Measurements from ENCODE around the gene CD163.

The CD163 gene

GRCh38 chr12:7497661-7498060, 5.9 kb downstream of the CD163 start:
- Histone ChIP-seq H3K36me3 (ENCODE audit: control insufficient read depth in 1 of 2, insufficient read depth in 2 of 2, low read length in 2 of 2) (no peaks in the 10 kb centered on the region), H3K9me3 (ENCODE audit: control insufficient read depth in 1 of 2, low read length in 2 of 2) (no peaks in the 10 kb centered on the region), H3K27me3 (ENCODE audit: control insufficient read depth in 1 of 2, insufficient read depth in 2 of 2, low read length in 2 of 2) (no peaks in the 10 kb centered on the region), H3K27ac (ENCODE audit: low read depth, low read length) (no peak overlapping the region), H3K9ac (ENCODE audit: low read depth in 1 of 2, low read length in 2 of 2) (no peak overlapping the region), H3K4me1 (ENCODE audit: control insufficient read depth in 1 of 2, insufficient read depth in 2 of 2, low read length in 2 of 2) (no peaks in the 10 kb centered on the region), H3K4me3 (ENCODE audit: low read depth in 1 of 2, low read length in 2 of 2) (no peak overlapping the region)

GRCh38 chr12:7496451-7496850, 7.1 kb downstream of the CD163 start:
- no peak overlapping the region for H3K9ac ChIP-seq (ENCODE audit: low read depth in 1 of 2, low read length in 2 of 2)
- H3K27ac ChIP-seq (ENCODE audit: low read depth, low read length) = no peak overlapping the region
- H3K4me1 ChIP-seq (ENCODE audit: control insufficient read depth in 1 of 2, insufficient read depth in 2 of 2, low read length in 2 of 2) = no peaks in the 10 kb centered on the region
- H3K27me3 ChIP-seq (ENCODE audit: control insufficient read depth in 1 of 2, insufficient read depth in 2 of 2, low read length in 2 of 2) = no peaks in the 10 kb centered on the region
- no peaks in the 10 kb centered on the region for H3K9me3 ChIP-seq (ENCODE audit: control insufficient read depth in 1 of 2, low read length in 2 of 2)
- no peak overlapping the region for H3K4me3 ChIP-seq (ENCODE audit: low read depth in 1 of 2, low read length in 2 of 2)
- H3K36me3 ChIP-seq (ENCODE audit: control insufficient read depth in 1 of 2, insufficient read depth in 2 of 2, low read length in 2 of 2) = no peaks in the 10 kb centered on the region

GRCh38 chr12:7495136-7495535, 8.4 kb downstream of the CD163 start:
- Histone ChIP-seq H3K4me3 (ENCODE audit: low read depth in 1 of 2, low read length in 2 of 2) (no peak overlapping the region), H3K27me3 (ENCODE audit: control insufficient read depth in 1 of 2, insufficient read depth in 2 of 2, low read length in 2 of 2) (no peaks in the 10 kb centered on the region), H3K9ac (ENCODE audit: low read depth in 1 of 2, low read length in 2 of 2) (no peak overlapping the region), H3K27ac (ENCODE audit: low read depth, low read length) (no peak overlapping the region), H3K4me1 (ENCODE audit: control insufficient read depth in 1 of 2, insufficient read depth in 2 of 2, low read length in 2 of 2) (no peaks in the 10 kb centered on the region), H3K9me3 (ENCODE audit: control insufficient read depth in 1 of 2, low read length in 2 of 2) (no peaks in the 10 kb centered on the region), H3K36me3 (ENCODE audit: control insufficient read depth in 1 of 2, insufficient read depth in 2 of 2, low read length in 2 of 2) (no peaks in the 10 kb centered on the region)

GRCh38 chr12:7493006-7493405, 10.6 kb downstream of the CD163 start:
- no peak overlapping the region for H3K4me3 ChIP-seq (ENCODE audit: low read depth in 1 of 2, low read length in 2 of 2)
- H3K9ac ChIP-seq (ENCODE audit: low read depth in 1 of 2, low read length in 2 of 2) = no peak overlapping the region
- H3K36me3 ChIP-seq (ENCODE audit: control insufficient read depth in 1 of 2, insufficient read depth in 2 of 2, low read length in 2 of 2) = no peaks in the 10 kb centered on the region
- H3K27ac ChIP-seq (ENCODE audit: low read depth, low read length) = no peak overlapping the region
- no peaks in the 10 kb centered on the region for H3K27me3 ChIP-seq (ENCODE audit: control insufficient read depth in 1 of 2, insufficient read depth in 2 of 2, low read length in 2 of 2)
- H3K9me3 ChIP-seq (ENCODE audit: control insufficient read depth in 1 of 2, low read length in 2 of 2) = no peaks in the 10 kb centered on the region
- H3K4me1 ChIP-seq (ENCODE audit: control insufficient read depth in 1 of 2, insufficient read depth in 2 of 2, low read length in 2 of 2) = no peaks in the 10 kb centered on the region

GRCh38 chr12:7486512-7486911, 17.1 kb downstream of the CD163 start:
- H3K9me3 ChIP-seq (ENCODE audit: control insufficient read depth in 1 of 2, low read length in 2 of 2) = no peaks in the 10 kb centered on the region
- no peaks in the 10 kb centered on the region for H3K36me3 ChIP-seq (ENCODE audit: control insufficient read depth in 1 of 2, insufficient read depth in 2 of 2, low read length in 2 of 2)
- H3K4me1 ChIP-seq (ENCODE audit: control insufficient read depth in 1 of 2, insufficient read depth in 2 of 2, low read length in 2 of 2) = no peaks in the 10 kb centered on the region
- no peaks in the 10 kb centered on the region for H3K27me3 ChIP-seq (ENCODE audit: control insufficient read depth in 1 of 2, insufficient read depth in 2 of 2, low read length in 2 of 2)
- no peak overlapping the region for H3K9ac ChIP-seq (ENCODE audit: low read depth in 1 of 2, low read length in 2 of 2)
- no peak overlapping the region for H3K27ac ChIP-seq (ENCODE audit: low read depth, low read length)
- no peak overlapping the region for H3K4me3 ChIP-seq (ENCODE audit: low read depth in 1 of 2, low read length in 2 of 2)

GRCh38 chr12:7485095-7485494, 18.5 kb downstream of the CD163 start:
- no peak overlapping the region for H3K4me3 ChIP-seq (ENCODE audit: low read depth in 1 of 2, low read length in 2 of 2)
- no peak overlapping the region for H3K9ac ChIP-seq (ENCODE audit: low read depth in 1 of 2, low read length in 2 of 2)
- H3K9me3 ChIP-seq (ENCODE audit: control insufficient read depth in 1 of 2, low read length in 2 of 2) = no peaks in the 10 kb centered on the region
- H3K27me3 ChIP-seq (ENCODE audit: control insufficient read depth in 1 of 2, insufficient read depth in 2 of 2, low read length in 2 of 2) = no peaks in the 10 kb centered on the region
- H3K4me1 ChIP-seq (ENCODE audit: control insufficient read depth in 1 of 2, insufficient read depth in 2 of 2, low read length in 2 of 2) = no peaks in the 10 kb centered on the region
- H3K36me3 ChIP-seq (ENCODE audit: control insufficient read depth in 1 of 2, insufficient read depth in 2 of 2, low read length in 2 of 2) = no peaks in the 10 kb centered on the region
- no peak overlapping the region for H3K27ac ChIP-seq (ENCODE audit: low read depth, low read length)

- Histone ChIP-seq H3K4me1 (ENCODE audit: control insufficient read depth in 1 of 2, insufficient read depth in 2 of 2, low read length in 2 of 2) (no peaks in the 10 kb centered on the region), H3K9me3 (ENCODE audit: control insufficient read depth in 1 of 2, low read length in 2 of 2) (no peaks in the 10 kb centered on the region), H3K27ac (ENCODE audit: low read depth, low read length) (no peak overlapping the region), H3K9ac (ENCODE audit: low read depth in 1 of 2, low read length in 2 of 2) (no peak overlapping the region), H3K4me3 (ENCODE audit: low read depth in 1 of 2, low read length in 2 of 2) (no peak overlapping the region), H3K27me3 (ENCODE audit: control insufficient read depth in 1 of 2, insufficient read depth in 2 of 2, low read length in 2 of 2) (no peaks in the 10 kb centered on the region), H3K36me3 (ENCODE audit: control insufficient read depth in 1 of 2, insufficient read depth in 2 of 2, low read length in 2 of 2) (no peaks in the 10 kb centered on the region)
Measured at GRCh38 chr12:7483343-7483742, 20.2 kb downstream of the CD163 start.

GRCh38 chr12:7479771-7480170, 23.8 kb downstream of the CD163 start:
- Histone ChIP-seq H3K9ac (ENCODE audit: low read depth in 1 of 2, low read length in 2 of 2) (no peak overlapping the region), H3K27ac (ENCODE audit: low read depth, low read length) (no peak overlapping the region), H3K36me3 (ENCODE audit: control insufficient read depth in 1 of 2, insufficient read depth in 2 of 2, low read length in 2 of 2) (no peaks in the 10 kb centered on the region)

GRCh38 chr12:7472060-7472459, 31.5 kb downstream of the CD163 start:
- H3K4me1 ChIP-seq (ENCODE audit: control insufficient read depth in 1 of 2, insufficient read depth in 2 of 2, low read length in 2 of 2) = no peaks in the 10 kb centered on the region
- H3K9ac ChIP-seq (ENCODE audit: low read depth in 1 of 2, low read length in 2 of 2) = no peak overlapping the region
- H3K9me3 ChIP-seq (ENCODE audit: control insufficient read depth in 1 of 2, low read length in 2 of 2) = no peaks in the 10 kb centered on the region
- H3K36me3 ChIP-seq (ENCODE audit: control insufficient read depth in 1 of 2, insufficient read depth in 2 of 2, low read length in 2 of 2) = no peaks in the 10 kb centered on the region
- no peak overlapping the region for H3K27ac ChIP-seq (ENCODE audit: low read depth, low read length)
- H3K27me3 ChIP-seq (ENCODE audit: control insufficient read depth in 1 of 2, insufficient read depth in 2 of 2, low read length in 2 of 2) = no peaks in the 10 kb centered on the region
- H3K4me3 ChIP-seq (ENCODE audit: low read depth in 1 of 2, low read length in 2 of 2) = no peak overlapping the region

More at GRCh38 chr12:7479771-7480170, 23.8 kb downstream of the CD163 start:
- Histone ChIP-seq H3K27me3 (ENCODE audit: control insufficient read depth in 1 of 2, insufficient read depth in 2 of 2, low read length in 2 of 2) (no peaks in the 10 kb centered on the region), H3K4me1 (ENCODE audit: control insufficient read depth in 1 of 2, insufficient read depth in 2 of 2, low read length in 2 of 2) (no peaks in the 10 kb centered on the region), H3K4me3 (ENCODE audit: low read depth in 1 of 2, low read length in 2 of 2) (no peak overlapping the region), H3K9me3 (ENCODE audit: control insufficient read depth in 1 of 2, low read length in 2 of 2) (no peaks in the 10 kb centered on the region)

GRCh38 chr12:7460375-7461259, 43.0 kb downstream of the CD163 start:
- no peaks in the 10 kb centered on the region for H3K4me1 ChIP-seq (ENCODE audit: control insufficient read depth in 1 of 2, insufficient read depth in 2 of 2, low read length in 2 of 2)

More at GRCh38 chr12:7460375-7461259, 43.0 kb downstream of the CD163 start:
- Histone ChIP-seq H3K27me3 (ENCODE audit: control insufficient read depth in 1 of 2, insufficient read depth in 2 of 2, low read length in 2 of 2) (no peaks in the 10 kb centered on the region), H3K36me3 (ENCODE audit: control insufficient read depth in 1 of 2, insufficient read depth in 2 of 2, low read length in 2 of 2) (no peaks in the 10 kb centered on the region), H3K9me3 (ENCODE audit: control insufficient read depth in 1 of 2, low read length in 2 of 2) (no peaks in the 10 kb centered on the region), H3K9ac (ENCODE audit: low read depth in 1 of 2, low read length in 2 of 2) (no peak overlapping the region), H3K27ac (ENCODE audit: low read depth, low read length) (no peak overlapping the region), H3K4me3 (ENCODE audit: low read depth in 1 of 2, low read length in 2 of 2) (no peak overlapping the region)
